HG03095 (cell line): Measurements from ENCODE around the gene TBX22.
"Not testable (repeated sequence)": the region's sequence is repeated elsewhere in the genome, so short reads cannot be mapped to it uniquely, and the experiment has no call there.

Source experiments
- ATAC-seq: cut with Tn5 transposase; IDR thresholded peaks from one replicate; pipeline ENCODE4 v1.9.1; 2021; ENCODE audit warnings: moderate library complexity; ENCODE audit not compliant: unreplicated experiment

The TBX22 gene, protein sequence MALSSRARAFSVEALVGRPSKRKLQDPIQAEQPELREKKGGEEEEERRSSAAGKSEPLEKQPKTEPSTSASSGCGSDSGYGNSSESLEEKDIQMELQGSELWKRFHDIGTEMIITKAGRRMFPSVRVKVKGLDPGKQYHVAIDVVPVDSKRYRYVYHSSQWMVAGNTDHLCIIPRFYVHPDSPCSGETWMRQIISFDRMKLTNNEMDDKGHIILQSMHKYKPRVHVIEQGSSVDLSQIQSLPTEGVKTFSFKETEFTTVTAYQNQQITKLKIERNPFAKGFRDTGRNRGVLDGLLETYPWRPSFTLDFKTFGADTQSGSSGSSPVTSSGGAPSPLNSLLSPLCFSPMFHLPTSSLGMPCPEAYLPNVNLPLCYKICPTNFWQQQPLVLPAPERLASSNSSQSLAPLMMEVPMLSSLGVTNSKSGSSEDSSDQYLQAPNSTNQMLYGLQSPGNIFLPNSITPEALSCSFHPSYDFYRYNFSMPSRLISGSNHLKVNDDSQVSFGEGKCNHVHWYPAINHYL

DNA sequence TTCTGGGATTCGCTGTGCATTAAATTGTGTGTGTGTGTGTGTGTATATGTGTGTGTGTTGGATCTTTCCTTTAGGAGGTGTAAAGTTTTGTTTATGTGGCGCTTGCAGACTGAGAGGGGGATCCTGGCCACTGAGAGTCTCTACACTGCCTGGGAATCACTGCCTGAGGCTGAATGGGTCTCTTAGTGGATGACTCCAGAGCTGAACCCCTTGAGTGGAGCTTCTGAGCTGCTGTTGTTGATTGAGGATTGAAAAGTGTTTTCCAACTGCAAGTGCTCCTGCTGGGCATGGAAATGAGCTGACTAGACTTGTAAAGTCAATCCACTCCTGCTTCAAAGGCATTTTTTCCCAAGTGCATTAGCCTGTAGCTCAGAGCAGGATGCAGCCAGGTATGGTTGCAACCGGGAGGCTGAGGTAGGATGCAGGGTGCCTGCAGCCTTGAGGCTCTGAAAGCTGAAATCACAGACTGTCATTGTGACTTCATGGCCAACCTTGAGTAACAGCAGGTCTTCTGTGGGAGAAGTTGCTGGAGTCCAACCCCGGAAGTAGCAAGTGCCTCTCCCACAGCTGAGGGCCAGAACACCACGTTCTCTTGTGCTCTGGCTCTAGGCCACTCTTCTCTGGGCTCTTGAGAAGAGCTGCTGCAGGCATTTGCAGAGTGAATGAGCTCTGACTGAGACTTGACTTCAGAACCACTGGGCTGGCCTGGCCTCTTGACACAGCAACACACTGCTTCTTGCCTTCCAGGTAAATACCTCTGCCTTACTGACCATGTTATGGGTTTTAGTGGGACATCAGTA lies at the start of gene TBX22:
Gene TBX22 (plus strand): TSS at position 613 of the 800 bp plus-strand sequence. CDS start 7,517 bp downstream, outside the sequence.
- ATAC-seq = no peak

DNA sequence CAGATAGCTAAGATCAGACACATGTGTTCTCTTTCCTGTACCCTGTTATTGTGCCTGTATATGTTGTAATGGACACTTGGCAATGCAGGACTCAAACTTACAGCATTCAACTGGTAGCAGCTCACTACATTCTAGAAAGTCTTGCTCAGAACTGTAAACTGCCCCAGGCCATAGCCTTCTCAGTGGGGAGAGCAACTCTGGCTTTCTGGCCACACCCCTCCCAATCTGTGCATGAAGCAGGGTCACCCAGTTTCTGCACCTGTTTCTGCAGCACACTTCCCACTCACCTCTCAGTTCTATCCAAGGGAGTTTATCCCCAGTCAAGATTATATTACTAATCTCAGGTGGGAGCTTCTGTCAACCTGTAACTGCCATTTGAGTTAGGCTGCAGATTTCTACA lies 38.9 kb upstream of the TBX22 start:
- ATAC-seq = no peak

DNA sequence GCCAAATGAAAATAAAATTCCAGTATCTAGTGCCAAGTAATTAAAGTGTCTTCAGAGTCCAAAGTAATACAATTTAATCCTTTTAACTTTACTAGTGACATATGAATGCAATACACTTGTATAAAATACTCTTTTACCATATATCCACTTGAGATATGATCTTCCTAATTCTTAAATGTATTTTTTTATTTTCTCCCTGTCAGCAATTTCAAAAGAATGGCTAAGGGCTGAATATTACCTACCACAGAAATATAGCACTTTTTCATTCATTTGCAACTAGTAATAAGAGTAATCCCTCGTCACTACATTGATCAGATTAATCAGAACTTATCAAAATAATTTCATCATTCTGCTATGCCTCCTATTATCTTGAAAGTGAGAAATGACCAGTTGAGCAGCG lies 10.1 kb upstream of the TBX22 start:
- ATAC-seq = no peak

DNA sequence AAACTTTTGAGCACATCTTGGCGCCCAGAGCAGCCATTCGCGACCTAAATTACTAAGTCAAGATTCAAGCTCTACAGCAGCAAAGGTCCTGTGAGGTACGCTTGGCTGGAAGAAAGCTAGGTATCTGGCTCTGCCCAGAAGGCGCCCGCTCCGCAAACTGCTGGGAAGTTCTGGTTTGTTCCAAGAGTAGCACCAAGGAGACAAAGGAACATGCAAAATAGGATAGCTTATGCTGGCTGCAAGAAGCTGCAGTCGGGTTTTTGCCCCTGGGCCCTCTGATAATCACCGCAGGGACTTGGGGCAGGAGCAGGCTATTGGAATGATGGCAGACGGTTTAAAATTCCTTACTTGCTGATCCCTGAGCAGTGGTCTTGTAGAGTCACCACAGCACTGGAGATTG lies 3.0 kb upstream of the TBX22 start:
- no peak for ATAC-seq

DNA sequence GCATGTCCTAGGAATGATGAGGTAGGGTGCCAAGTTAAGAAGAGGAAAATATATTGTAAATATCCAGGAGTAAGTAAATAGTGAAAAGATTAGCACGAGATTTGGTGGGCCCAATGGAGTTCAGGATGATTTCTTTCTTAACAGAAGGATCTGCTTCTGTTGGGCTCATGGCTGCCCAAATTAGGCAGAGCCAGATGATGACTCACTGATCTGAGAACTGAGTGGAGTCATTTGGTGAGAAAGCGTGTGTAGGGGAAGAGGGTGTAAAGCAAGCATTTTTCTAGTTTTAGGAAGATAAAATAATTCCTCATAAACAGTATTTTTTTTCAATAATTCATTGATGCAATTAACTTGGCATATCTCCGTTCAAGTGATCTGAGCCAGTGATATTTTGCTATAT lies 1.6 kb downstream of the TBX22 start:
- ATAC-seq = no peak

DNA sequence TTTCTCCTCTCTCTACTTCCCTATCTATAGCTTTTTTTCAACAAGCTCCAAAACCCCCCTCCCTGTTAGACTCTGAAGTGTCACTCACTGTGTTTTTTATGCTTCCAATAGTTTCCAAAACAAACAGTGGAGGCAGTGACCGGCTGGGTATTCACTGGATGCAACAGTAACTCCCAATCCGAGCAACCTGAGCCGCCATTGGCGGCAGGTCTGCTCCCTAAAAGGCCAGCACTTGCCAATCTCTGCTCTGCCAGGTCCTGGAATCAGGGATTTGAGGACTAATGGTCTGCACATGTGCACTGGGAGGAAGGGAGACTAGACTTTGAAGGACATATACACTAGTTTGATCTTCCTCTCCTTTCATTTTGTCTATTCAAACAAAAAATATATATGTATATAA lies 7.1 kb downstream of the TBX22 start:
- no peak for ATAC-seq

DNA sequence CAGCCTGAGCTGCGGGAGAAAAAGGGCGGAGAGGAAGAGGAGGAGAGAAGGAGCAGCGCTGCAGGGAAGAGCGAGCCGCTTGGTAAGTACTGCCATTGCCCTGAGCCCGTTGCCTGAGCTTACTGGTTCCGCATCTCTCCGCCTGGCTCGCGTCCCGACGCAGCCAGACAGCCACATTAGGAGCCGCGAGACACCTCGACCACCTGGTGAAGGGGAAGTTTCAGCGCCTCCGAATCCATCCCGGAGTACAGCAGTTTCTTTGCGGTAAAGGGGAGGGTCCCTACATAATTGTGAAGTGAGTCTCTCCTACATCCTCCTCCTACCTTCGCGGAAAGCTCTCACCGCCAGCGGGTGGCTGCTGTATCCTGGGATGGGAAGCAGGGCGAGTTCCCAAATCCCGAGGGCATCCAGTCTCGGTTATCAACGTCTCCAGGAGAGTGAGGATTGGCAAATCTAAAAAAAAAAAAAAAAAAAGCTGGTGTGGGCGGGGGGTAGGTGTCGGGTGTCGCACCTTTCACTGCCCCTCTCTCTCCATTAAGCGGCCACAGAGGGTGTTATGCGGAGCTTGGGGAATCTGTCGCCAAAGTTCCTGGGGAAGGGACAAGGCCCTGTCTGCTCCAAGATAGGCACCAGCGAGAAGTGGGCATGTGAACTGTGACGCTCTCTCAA lies 7.9 kb downstream of the TBX22 start:
- no peak for ATAC-seq

DNA sequence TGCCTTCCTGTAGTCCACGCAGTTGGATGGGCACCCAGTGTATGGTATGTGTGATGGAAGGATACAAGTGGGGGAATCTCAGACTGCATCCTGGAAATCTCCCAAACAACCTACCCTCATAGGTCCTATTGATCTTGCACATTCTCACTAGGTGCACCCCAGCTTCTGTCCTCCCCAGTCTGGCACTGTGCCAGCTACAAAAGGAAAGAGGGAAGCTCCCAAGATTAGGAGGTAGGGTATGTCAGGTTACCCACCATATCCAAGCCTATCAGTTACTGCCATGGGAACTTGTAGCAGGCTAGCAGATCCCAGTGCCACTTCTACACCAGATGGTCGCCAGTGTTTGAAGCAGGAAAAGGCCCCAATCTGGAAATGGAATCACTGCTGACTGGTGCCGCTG lies 11.6 kb downstream of the TBX22 start:
- ATAC-seq = no peak

DNA sequence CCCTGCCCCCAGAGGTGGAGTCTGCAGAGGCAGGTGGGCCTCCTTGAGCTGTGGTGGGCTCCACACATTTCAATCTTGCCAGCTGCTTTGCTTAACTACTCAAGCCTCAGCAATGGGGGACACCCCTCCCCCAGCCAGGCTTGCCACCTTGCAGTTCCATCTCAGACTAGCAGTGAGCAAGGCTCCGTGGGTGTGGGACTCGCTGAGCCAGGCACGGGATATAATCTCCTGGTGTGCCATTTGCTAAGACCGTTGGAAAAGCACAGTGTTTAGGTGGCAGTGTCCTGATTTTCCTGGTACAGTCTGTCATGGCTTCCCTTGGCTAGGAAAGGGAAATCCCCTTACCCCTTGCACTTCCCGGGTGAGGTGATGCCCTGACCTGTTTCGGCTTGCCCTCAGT lies 51.6 kb downstream of the TBX22 start:
- ATAC-seq = not testable (repeated sequence)

DNA sequence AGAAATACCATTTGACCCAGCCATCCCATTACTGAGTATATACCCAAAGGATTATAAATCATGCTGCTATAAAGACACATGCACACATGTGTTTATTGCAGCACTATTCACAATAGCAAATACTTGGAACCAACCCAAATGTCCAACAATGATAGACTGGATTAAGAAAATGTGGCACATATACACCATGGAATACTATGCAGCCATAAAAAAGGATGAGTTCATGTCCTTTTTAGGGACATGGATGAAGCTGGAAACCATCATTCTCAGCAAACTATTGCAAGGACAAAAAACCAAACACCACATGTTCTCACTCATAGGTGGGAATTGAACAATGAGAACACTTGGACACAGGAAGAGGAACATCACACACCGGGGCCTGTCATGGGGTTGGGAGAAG lies 61.1 kb downstream of the TBX22 start:
- not testable (repeated sequence) for ATAC-seq
